NCI-H2227 (cell line): ENCODE results near the gene TLE3.
A peak's percentile ranks its signal among the peaks of the same experiment; 100 is the strongest.

ENCODE experiments used
- DNase-seq: peaks from one replicate; lab custom pipeline; 2025; ENCODE audit not compliant: unreplicated experiment; lab: John Stamatoyannopoulos, UW

Gene TLE3

DNA sequence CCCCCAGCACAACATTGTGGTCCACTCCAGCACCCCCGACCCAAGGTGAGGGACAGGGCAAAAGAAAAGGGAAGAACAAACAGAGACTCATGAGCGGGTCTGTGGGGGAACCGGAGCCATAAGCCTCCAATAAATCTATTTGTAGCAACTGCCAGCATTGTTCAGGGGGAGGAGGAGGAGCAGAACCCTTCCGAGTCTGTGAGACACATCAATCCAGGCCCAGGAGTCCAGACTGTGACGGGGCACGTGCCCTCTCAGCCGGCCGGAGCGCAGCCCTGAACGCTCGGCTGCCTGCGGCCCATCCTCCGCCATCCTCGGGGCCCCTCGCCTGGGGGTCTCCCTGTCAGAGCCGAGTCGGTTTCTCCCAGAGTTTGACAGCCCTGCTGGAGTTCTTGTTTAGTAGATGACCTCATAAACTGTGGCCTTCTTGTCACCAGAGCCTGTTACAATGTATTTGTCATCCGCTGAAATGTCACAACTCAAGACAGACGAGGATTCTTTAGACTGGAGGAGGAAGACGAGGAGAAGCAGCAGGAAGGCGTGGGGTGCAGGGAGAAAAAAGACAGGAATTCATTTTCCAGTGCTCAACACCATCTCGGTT, 47.9 kb downstream of the TLE3 start:
- DNase-seq = no peak

DNA sequence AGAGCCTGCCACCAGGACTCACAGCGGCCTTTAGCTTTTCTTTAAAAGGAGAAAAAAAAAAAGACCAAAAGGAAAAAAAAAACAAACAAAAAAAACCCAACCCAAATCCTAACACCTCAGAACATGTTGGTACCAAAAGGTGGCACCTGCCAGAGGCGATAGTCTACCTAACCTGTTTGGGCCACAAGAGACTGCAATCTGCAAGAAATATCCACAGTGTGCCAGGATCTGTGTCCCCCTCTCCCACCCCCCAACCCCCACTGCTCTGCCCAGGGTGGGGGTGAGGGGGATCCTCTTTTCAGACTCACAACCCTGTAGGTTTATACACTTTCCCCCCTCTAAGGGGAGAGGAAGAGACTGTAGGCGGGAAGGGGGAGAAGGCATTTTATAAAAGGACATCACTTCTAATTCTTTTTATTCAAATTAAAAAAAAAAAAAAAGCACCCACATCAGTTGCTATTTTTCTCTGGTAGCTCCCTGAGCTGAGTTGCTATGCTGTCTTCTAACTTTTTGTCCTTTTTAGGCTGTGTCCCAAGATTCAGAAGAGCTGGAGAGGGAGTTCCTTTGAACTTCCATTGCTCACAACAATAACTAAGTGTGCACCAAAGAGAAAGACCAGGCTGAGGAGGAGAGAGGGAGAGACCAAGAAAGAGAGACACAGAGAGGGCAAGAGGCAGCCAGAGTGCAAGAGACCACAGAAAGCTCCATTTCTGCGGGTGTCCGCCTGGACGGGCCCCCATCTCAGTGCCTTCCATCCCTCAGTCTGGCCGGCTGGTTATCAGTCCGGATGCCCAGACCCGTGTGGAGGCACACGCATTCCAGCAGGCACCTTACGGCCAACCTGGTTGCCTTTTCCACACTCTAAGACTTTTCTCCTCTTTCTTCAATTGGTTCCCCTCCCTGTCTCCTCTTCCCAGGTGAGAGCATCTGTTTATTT, 48.9 kb downstream of the TLE3 start:
- no peak for DNase-seq

GRCh38 chr15:70048198-70048565, 49.5 kb downstream of the TLE3 start:
- DNase-seq = no peak

- DNase-seq = no peak
These were observed 50.1 kb downstream of the TLE3 start for GRCh38 chr15:70047386-70048197.

- DNase-seq = no peak
These were observed 50.9 kb downstream of the TLE3 start for GRCh38 chr15:70046679-70047369.

- DNase-seq = no peak
These were observed 52.7 kb downstream of the TLE3 start for GRCh38 chr15:70045045-70045444.

GRCh38 chr15:70044168-70044567, 53.5 kb downstream of the TLE3 start:
- no peak for DNase-seq

GRCh38 chr15:70043590-70043989, 54.1 kb downstream of the TLE3 start:
- no peak for DNase-seq

- DNase-seq = no peak
These were observed 55.0 kb downstream of the TLE3 start for GRCh38 chr15:70042553-70043214.

DNA sequence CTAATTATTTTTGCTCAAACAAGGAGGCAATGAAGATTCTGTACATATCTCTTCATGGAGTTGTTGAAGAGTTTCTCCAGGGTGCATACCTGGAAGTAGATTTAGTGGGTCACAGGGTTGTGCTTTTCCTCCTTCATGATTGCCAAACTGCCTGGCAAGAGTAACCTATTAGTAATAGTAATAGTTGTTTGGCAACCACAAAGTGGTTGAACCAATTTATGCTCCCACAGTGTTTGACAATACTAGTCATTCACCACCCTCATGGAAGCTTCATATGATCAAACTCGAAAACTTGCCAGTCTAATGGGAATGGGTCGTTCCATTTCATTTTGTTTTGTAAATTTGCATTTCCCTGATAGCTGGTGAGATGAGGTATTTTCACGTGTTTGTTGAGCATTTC, 57.8 kb downstream of the TLE3 start:
- no peak for DNase-seq

- DNase-seq = no peak
These were observed 58.9 kb downstream of the TLE3 start for GRCh38 chr15:70038730-70039392.

- no peak for DNase-seq
These were observed 60.5 kb downstream of the TLE3 start for GRCh38 chr15:70037292-70037640.

DNA sequence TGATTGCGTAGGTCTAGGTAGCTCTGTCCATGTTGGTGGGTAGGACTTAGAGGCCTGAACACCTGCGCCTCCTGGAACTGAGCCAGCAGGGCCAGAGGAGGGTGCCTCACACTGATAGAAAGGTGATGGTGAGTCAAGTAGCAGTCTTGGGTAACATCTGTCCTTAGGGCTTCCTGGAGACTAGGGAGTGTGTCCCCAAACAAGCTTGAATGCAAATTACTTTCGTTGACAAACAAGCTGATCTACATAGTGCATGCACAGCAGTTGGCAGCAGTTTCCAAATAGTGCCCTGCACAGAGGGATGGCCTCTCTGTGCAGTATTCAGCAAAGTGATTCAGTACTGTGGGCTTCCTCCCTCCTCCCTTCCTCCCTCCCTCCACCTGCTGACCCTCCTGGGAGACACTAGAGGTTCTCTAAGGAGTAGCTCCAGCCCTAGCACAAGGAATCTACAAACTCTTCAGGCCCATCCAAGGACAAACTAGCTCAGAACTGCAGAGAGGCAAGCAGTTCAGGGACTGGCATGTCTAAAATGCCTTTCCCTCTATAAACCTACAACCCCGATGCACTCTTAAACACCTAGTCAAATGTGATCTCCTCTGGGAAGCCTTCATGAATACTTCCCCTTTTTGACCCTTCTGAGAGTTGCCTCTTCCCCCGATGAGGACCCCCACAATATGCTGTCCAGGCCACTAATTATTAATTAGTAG, 61.0 kb downstream of the TLE3 start:
- DNase-seq = peak; percentile 5

- no peak for DNase-seq
These were observed 62.0 kb downstream of the TLE3 start for GRCh38 chr15:70035719-70036077.

- DNase-seq = no peak
These were observed 62.5 kb downstream of the TLE3 start for GRCh38 chr15:70035051-70035718.

GRCh38 chr15:70034596-70034995, 63.1 kb downstream of the TLE3 start:
- no peak for DNase-seq

DNA sequence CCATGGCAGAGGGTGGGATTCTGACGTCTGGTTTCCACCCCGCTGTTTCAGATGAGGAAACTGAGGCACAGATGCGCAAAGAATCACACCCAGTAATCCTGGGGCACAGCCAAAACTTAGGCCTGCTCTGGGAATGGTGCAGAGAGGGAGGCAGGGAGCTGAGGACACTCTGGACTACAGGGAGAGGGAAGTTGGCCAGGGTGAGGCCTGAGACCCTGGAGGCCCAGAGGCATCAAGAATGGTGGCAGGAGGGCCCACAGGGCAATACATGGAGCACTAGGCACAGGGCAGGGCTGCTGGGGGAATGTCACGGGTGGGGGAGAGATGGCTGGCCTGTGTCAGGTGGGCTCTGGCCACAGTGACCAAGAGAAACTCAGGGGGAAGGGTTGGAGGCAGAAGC, 63.6 kb downstream of the TLE3 start:
- no peak for DNase-seq

GRCh38 chr15:70033529-70034140, 64.1 kb downstream of the TLE3 start:
- peak; percentile 88 for DNase-seq

GRCh38 chr15:70033109-70033508, 64.6 kb downstream of the TLE3 start:
- no peak for DNase-seq
